SK-N-MC (cell line): ENCODE data around the gene PLA1A.

Experiments
- DNase-seq: peaks from one replicate; pipeline ENCODE4 v3.0.0-alpha.2; 2011; ENCODE audit warnings: low read depth, low spot score
- H3K27ac ChIP-seq: fragments of 200-600 bp; sonication (generic); 2 replicates; pipeline ENCODE4 v1.5.1; 2016; ENCODE audit warnings: mixed run types
- H3K36me3 ChIP-seq: fragments of 200-600 bp; sonication (generic); 2 replicates; pipeline ENCODE4 v1.6.1; 2017; ENCODE audit warnings: antibody characterized with exemption, low read length, mixed read lengths; ENCODE audit not compliant: insufficient read depth
- H3K4me3 ChIP-seq: fragments of 200-600 bp; sonication (generic); 2 replicates; pipeline ENCODE4 v1.5.1; 2016
- H3K9ac ChIP-seq: fragments of 200-600 bp; sonication (generic); 2 replicates; pipeline ENCODE4 v1.8.0; 2017; ENCODE audit warnings: mixed run types, mixed read lengths; ENCODE audit not compliant: insufficient read length
- H3K9me3 ChIP-seq: fragments of 200-600 bp; sonication (generic); 2 replicates; pipeline ENCODE4 v1.6.1; 2017; ENCODE audit warnings: low read depth, mild to moderate bottlenecking, antibody characterized with exemption, low read length, moderate library complexity, mixed read lengths
- EZH2 ChIP-seq: fragments of 200-600 bp; sonication (generic); IDR thresholded peaks from one replicate; pipeline ENCODE4 v1.6.1; 2017; ENCODE audit warnings: antibody characterized with exemption
- FOXP2 ChIP-seq: optimal IDR thresholded peaks from 2 replicates; pipeline ENCODE3; 2011; ENCODE audit warnings: mild to moderate bottlenecking, moderate library complexity; ENCODE audit not compliant: insufficient read depth; ENCODE audit errors: extremely low read length, control extremely low read depth
- POLR2AphosphoS5 ChIP-seq: IDR thresholded peaks from 2 replicates; pipeline ENCODE4 v1.6.1; 2012; ENCODE audit warnings: mild to moderate bottlenecking, low read depth, low read length, borderline replicate concordance

The PLA1A gene

GRCh38 chr3:119659606-119660291 is 62.1 kb downstream of the PLA1A start:
- no peak overlapping the region for H3K4me3 ChIP-seq
- no peak for DNase-seq
- no peaks in the 10 kb centered on the region for H3K36me3 ChIP-seq
- TF ChIP-seq FOXP2 (no peak), EZH2 (no peak), POLR2AphosphoS5 (no peak)
- no peak overlapping the region for H3K27ac ChIP-seq
- no peak overlapping the region for H3K9ac ChIP-seq
- H3K9me3 ChIP-seq = no peaks in the 10 kb centered on the region

- H3K36me3 ChIP-seq = no peaks in the 10 kb centered on the region
- DNase-seq = no peak
- H3K4me3 ChIP-seq = no peak within 1 kb of the TSS
- TF ChIP-seq FOXP2 (no peak), EZH2 (no peak), POLR2AphosphoS5 (no peak)
- H3K9me3 ChIP-seq = no peaks in the 10 kb centered on the region
- no peak within 1 kb of the TSS for H3K9ac ChIP-seq
- no peak within 1 kb of the TSS for H3K27ac ChIP-seq
These were observed 63.1 kb downstream of the PLA1A start, which contains the start of gene POPDC2 for GRCh38 chr3:119660474-119661440. Gene POPDC2 (minus strand): TSS chr3:119660589. CDS start chr3:119660423, 166 bp downstream.

- no peak for DNase-seq
- no peaks in the 10 kb centered on the region for H3K9me3 ChIP-seq
- no peak overlapping the region for H3K9ac ChIP-seq
- no peaks in the 10 kb centered on the region for H3K36me3 ChIP-seq
- TF ChIP-seq EZH2 (no peak), POLR2AphosphoS5 (no peak), FOXP2 (no peak)
- no peak overlapping the region for H3K27ac ChIP-seq
- H3K4me3 ChIP-seq = no peak overlapping the region
These were observed 65.1 kb downstream of the PLA1A start for GRCh38 chr3:119662604-119663373.

GRCh38 chr3:119663885-119664284 is 66.2 kb downstream of the PLA1A start:
- peaks cover 2% of the 10 kb centered on the region; the same call in 1 of the 2 replicates for H3K36me3 ChIP-seq
- no peak overlapping the region for H3K4me3 ChIP-seq
- no peak for TF ChIP-seq FOXP2
- TF ChIP-seq POLR2AphosphoS5 = no peak
- no peak for TF ChIP-seq EZH2
- no peaks in the 10 kb centered on the region for H3K9me3 ChIP-seq
- no peak for DNase-seq
- H3K9ac ChIP-seq = no peak overlapping the region
- no peak overlapping the region for H3K27ac ChIP-seq

- no peak for DNase-seq
- H3K9ac ChIP-seq = no peak overlapping the region
- H3K4me3 ChIP-seq = no peak overlapping the region
- TF ChIP-seq EZH2 (no peak), FOXP2 (no peak), POLR2AphosphoS5 (no peak)
- H3K27ac ChIP-seq = no peak overlapping the region
- no peaks in the 10 kb centered on the region for H3K9me3 ChIP-seq
- peaks cover 5% of the 10 kb centered on the region; the same call in 1 of the 2 replicates for H3K36me3 ChIP-seq
These were observed 66.7 kb downstream of the PLA1A start for GRCh38 chr3:119664370-119664769.

- DNase-seq = no peak
- no peaks in the 10 kb centered on the region for H3K9me3 ChIP-seq
- H3K4me3 ChIP-seq = no peak overlapping the region
- TF ChIP-seq FOXP2 (no peak), POLR2AphosphoS5 (no peak), EZH2 (no peak)
- no peak overlapping the region for H3K27ac ChIP-seq
- no peak overlapping the region for H3K9ac ChIP-seq
- peaks cover 5% of the 10 kb centered on the region; the same call in 1 of the 2 replicates for H3K36me3 ChIP-seq
These were observed 67.2 kb downstream of the PLA1A start for GRCh38 chr3:119664850-119665379.

- Histone ChIP-seq H3K27ac (no peak overlapping the region), H3K36me3 (peaks cover 13% of the 10 kb centered on the region), H3K9me3 (no peaks in the 10 kb centered on the region), H3K4me3 (no peak overlapping the region), H3K9ac (no peak overlapping the region)
- TF ChIP-seq FOXP2 (no peak), EZH2 (no peak)
- no peak for DNase-seq
These were observed 68.4 kb downstream of the PLA1A start for GRCh38 chr3:119665954-119666559.

- TF ChIP-seq FOXP2 (no peak), POLR2AphosphoS5 (no peak), EZH2 (no peak)
- Histone ChIP-seq H3K27ac (no peak overlapping the region), H3K9ac (no peak overlapping the region), H3K4me3 (no peak overlapping the region), H3K36me3 (peaks cover 43% of the 10 kb centered on the region), H3K9me3 (no peaks in the 10 kb centered on the region)
- DNase-seq = no peak
These were observed 72.4 kb downstream of the PLA1A start for GRCh38 chr3:119669906-119670570.
